ENCODE data around the gene PAFAH1B2. TPM values are rescaled to one million over a fixed set of nuclear protein-coding genes. Genes with fewer than 3 reads are reported as not detected.

The PAFAH1B2 gene
- total RNA-seq, 1 experiment from 2014 or later = 91.3 TPM

- no peaks in the 10 kb centered on the region for H3K79me2 ChIP-seq (ENCODE audit: low read depth)
- H2AFZ ChIP-seq = no peak overlapping the region
- H4K20me1 ChIP-seq (ENCODE audit: insufficient read depth) = no peaks in the 10 kb centered on the region
- ChIA-PET CTCF (no interaction called here), POLR2A (ENCODE audit: unreplicated experiment) (no interaction called here)
- no peaks in the 10 kb centered on the region for H3K4me1 ChIP-seq (replicated peaks; ENCODE audit: insufficient read depth)
- H3K27me3 ChIP-seq (ENCODE audit: insufficient read depth, low read depth) = no peaks in the 10 kb centered on the region
- H3K9me3 ChIP-seq (ENCODE audit: insufficient read depth, low read depth) = no peaks in the 10 kb centered on the region
- no peak for TF ChIP-seq EZH2 (IDR thresholded peaks at IDR 0.05; ENCODE audit: low read depth)
- TF ChIP-seq, protein P1, sequence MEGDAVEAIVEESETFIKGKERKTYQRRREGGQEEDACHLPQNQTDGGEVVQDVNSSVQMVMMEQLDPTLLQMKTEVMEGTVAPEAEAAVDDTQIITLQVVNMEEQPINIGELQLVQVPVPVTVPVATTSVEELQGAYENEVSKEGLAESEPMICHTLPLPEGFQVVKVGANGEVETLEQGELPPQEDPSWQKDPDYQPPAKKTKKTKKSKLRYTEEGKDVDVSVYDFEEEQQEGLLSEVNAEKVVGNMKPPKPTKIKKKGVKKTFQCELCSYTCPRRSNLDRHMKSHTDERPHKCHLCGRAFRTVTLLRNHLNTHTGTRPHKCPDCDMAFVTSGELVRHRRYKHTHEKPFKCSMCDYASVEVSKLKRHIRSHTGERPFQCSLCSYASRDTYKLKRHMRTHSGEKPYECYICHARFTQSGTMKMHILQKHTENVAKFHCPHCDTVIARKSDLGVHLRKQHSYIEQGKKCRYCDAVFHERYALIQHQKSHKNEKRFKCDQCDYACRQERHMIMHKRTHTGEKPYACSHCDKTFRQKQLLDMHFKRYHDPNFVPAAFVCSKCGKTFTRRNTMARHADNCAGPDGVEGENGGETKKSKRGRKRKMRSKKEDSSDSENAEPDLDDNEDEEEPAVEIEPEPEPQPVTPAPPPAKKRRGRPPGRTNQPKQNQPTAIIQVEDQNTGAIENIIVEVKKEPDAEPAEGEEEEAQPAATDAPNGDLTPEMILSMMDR (conservative IDR thresholded peaks at IDR 0.05) = no peak
- no peak overlapping the region for H3K27ac ChIP-seq
- no peak overlapping the region for H3K4me3 ChIP-seq
- intact Hi-C loops (cut with micrococcal nuclease; ENCODE audit: unreplicated experiment) = no loop called here
- DNase-seq = no peak
- peaks cover 10% of the 10 kb centered on the region; the same call in 1 of the 2 replicates for H3K36me3 ChIP-seq (ENCODE audit: low read depth)
- no peak overlapping the region for H3K4me2 ChIP-seq
- no peaks in the 10 kb centered on the region for H3K9me2 ChIP-seq (ENCODE audit: insufficient read depth)
- peaks cover 7% of the 10 kb centered on the region for H3F3A ChIP-seq (ENCODE audit: insufficient read depth, low read depth)
- no TSS peak for BruUV-seq (replicated peaks)
Measured at GRCh38 chr11:117214404-117215110, 70.5 kb downstream of the PAFAH1B2 start.

- Histone ChIP-seq H3K27ac (no peak overlapping the region), H3K27me3 (ENCODE audit: insufficient read depth, low read depth) (no peaks in the 10 kb centered on the region), H3K4me3 (no peak overlapping the region), H3K4me1 (replicated peaks; ENCODE audit: insufficient read depth) (peaks cover 13% of the 10 kb centered on the region), H3K9me3 (ENCODE audit: insufficient read depth, low read depth) (no peaks in the 10 kb centered on the region), H2AFZ (no peak overlapping the region), H3K4me2 (no peak overlapping the region), H3F3A (ENCODE audit: insufficient read depth, low read depth) (peaks cover 8% of the 10 kb centered on the region), H3K79me2 (ENCODE audit: low read depth) (no peaks in the 10 kb centered on the region), H3K36me3 (ENCODE audit: low read depth) (peaks cover 11% of the 10 kb centered on the region), H3K9me2 (ENCODE audit: insufficient read depth) (no peaks in the 10 kb centered on the region), H4K20me1 (ENCODE audit: insufficient read depth) (peaks cover 3% of the 10 kb centered on the region; the same call in 1 of the 2 replicates)
- ChIA-PET POLR2A (ENCODE audit: unreplicated experiment) (no interaction called here), CTCF (no interaction called here)
- intact Hi-C loops (cut with micrococcal nuclease; ENCODE audit: unreplicated experiment) = no loop called here
- no TSS peak for BruUV-seq (replicated peaks)
- TF ChIP-seq EZH2 (IDR thresholded peaks at IDR 0.05; ENCODE audit: low read depth) = no peak
- TF ChIP-seq, protein P1 (conservative IDR thresholded peaks at IDR 0.05) = no peak
- DNase-seq = no peak
Measured at GRCh38 chr11:117217141-117218084, 73.3 kb downstream of the PAFAH1B2 start.

DNA sequence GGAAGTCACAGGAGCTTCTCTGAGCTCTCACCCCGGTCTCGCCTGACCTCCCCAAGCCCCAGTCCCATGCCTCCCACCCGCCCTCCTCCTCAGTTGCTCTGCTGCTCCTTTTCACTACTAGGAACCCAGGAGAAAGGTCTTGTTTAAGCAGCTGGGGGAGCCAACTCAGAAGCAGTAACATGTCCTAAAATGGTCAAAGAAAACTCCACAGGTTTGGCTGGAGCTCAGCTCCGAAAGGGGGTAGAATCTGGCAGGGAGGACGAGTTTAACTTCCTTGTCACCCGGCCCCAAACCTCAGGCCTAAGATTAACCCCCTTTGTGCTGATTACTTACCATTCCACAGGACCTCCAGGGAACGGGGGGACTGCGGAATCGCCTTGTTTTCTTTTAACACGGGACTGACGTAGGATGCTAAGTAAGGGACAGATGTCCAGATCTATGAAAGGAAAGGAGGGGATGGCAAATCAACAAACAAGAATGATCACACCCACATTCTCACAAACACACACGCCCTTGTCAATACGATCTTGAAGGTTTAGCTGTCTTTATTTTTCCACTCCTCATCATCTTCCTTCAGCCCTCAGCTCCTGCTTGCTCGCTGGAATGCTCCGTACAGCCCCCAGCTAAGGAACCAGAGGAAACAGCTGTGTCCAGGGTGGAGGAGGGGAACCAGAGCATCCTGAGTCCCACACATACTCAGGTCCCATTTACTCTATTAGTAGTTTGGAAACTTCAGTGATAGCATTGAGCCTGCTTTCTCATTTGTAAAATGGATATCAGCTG is 74.2 kb downstream of the PAFAH1B2 start:
- BruUV-seq (replicated peaks) = no TSS peak

More for the DNA sequence above, 74.2 kb downstream of the PAFAH1B2 start:
- H2AFZ ChIP-seq = no peak overlapping the region
- H4K20me1 ChIP-seq (ENCODE audit: insufficient read depth) = peaks cover 3% of the 10 kb centered on the region; the same call in 1 of the 2 replicates
- no peak for DNase-seq
- H3K9me2 ChIP-seq (ENCODE audit: insufficient read depth) = no peaks in the 10 kb centered on the region
- H3K9me3 ChIP-seq (ENCODE audit: insufficient read depth, low read depth) = no peaks in the 10 kb centered on the region
- peaks cover 16% of the 10 kb centered on the region for H3K36me3 ChIP-seq (ENCODE audit: low read depth)
- no peak overlapping the region for H3K4me3 ChIP-seq
- POLR2A ChIA-PET (ENCODE audit: unreplicated experiment) = no interaction called here
- H3K4me1 ChIP-seq (replicated peaks; ENCODE audit: insufficient read depth) = peaks cover 14% of the 10 kb centered on the region
- peaks cover 10% of the 10 kb centered on the region for H3F3A ChIP-seq (ENCODE audit: insufficient read depth, low read depth)
- intact Hi-C loops (cut with micrococcal nuclease; ENCODE audit: unreplicated experiment) = no loop called here
- no peak overlapping the region for H3K27ac ChIP-seq
- CTCF ChIA-PET = no interaction called here
- H3K79me2 ChIP-seq (ENCODE audit: low read depth) = no peaks in the 10 kb centered on the region
- H3K27me3 ChIP-seq (ENCODE audit: insufficient read depth, low read depth) = no peaks in the 10 kb centered on the region
- no peak overlapping the region for H3K4me2 ChIP-seq
- TF ChIP-seq EZH2 (IDR thresholded peaks at IDR 0.05; ENCODE audit: low read depth) = no peak
- TF ChIP-seq, protein P1 (conservative IDR thresholded peaks at IDR 0.05) = no peak
